Liver (tissue), 9 donors: ENCODE data around the gene HAUS7. TPM values are rescaled to one million over a fixed set of nuclear protein-coding genes. Genes with fewer than 3 reads are reported as not detected.

Experiments
- DNase-seq: peaks from one replicate; pipeline ENCODE4 v3.0.0-alpha.2; 2017; ENCODE audit warnings: low spot score
- H3K27ac ChIP-seq, 2 donors: one replicate each; pipeline ENCODE4 v1.7.0; 2013; ENCODE audit warnings: inconsistent platforms in 2 of 2, low read length in 2 of 2, control low read depth in 1 of 2, low read depth in 1 of 2, mild to moderate bottlenecking in 1 of 2
- H3K27me3 ChIP-seq, 4 donors: one replicate each; pipeline versions ENCODE4 v1.6.1 to v1.7.0; 2013; ENCODE audit warnings: low read length in 3 of 4, inconsistent platforms in 1 of 4, mild to moderate bottlenecking in 1 of 4, moderate library complexity in 1 of 4; ENCODE audit not compliant: control insufficient read depth in 4 of 4, insufficient read depth in 4 of 4
- H3K36me3 ChIP-seq, 4 donors: one replicate each; pipeline versions ENCODE4 v1.6.1 to v1.7.0; 2013; ENCODE audit warnings: low read length in 3 of 4, mild to moderate bottlenecking in 3 of 4, low read depth in 1 of 4, moderate library complexity in 1 of 4; ENCODE audit not compliant: control insufficient read depth in 4 of 4, insufficient read depth in 3 of 4
- H3K4me1 ChIP-seq, 4 donors: one replicate each; pipeline versions ENCODE4 v1.6.1 to v1.7.0; 2013; ENCODE audit warnings: low read length in 3 of 4, mild to moderate bottlenecking in 3 of 4, moderate library complexity in 1 of 4; ENCODE audit not compliant: control insufficient read depth in 4 of 4, insufficient read depth in 4 of 4
- H3K4me3 ChIP-seq, 3 donors: one replicate each; pipeline versions ENCODE4 v1.6.1 to v1.7.0; 2013; ENCODE audit warnings: low read length in 3 of 3, control low read depth in 1 of 3, low read depth in 1 of 3, mild to moderate bottlenecking in 1 of 3
- H3K9ac ChIP-seq, 2 donors: one replicate each; pipeline ENCODE4 v1.7.0; 2013; ENCODE audit warnings: low read length in 2 of 2, mild to moderate bottlenecking in 2 of 2, moderate library complexity in 2 of 2, control low read depth in 1 of 2, low read depth in 1 of 2
- H3K9me3 ChIP-seq, 4 donors: one replicate each; pipeline versions ENCODE4 v1.6.1 to v1.7.0; 2013; ENCODE audit warnings: low read length in 3 of 4; ENCODE audit not compliant: control insufficient read depth in 4 of 4
- CTCF ChIP-seq: fragments of 150-350 bp; IDR thresholded peaks from 2 replicates; pipeline ENCODE4 v1.5.1; 2017; ENCODE audit warnings: improper control_type of control experiment, low read depth, low read length; ENCODE audit not compliant: missing input control
- EGR1 ChIP-seq, 2 donors: IDR thresholded peaks; 2 replicates each; pipeline ENCODE4 v1.6.1; 2016 to 2018; ENCODE audit warnings: antibody characterized with exemption in 2 of 2, low read depth in 2 of 2
- FOXA1 ChIP-seq: IDR thresholded peaks from 2 replicates; pipeline ENCODE4 v1.6.1; 2016; ENCODE audit warnings: antibody characterized with exemption
- GABPA ChIP-seq, 2 donors: IDR thresholded peaks in 1 of 2; conservative IDR thresholded peaks in 1 of 2; 2 replicates each; pipeline ENCODE4 v1.6.1; 2016; ENCODE audit warnings: antibody characterized with exemption in 2 of 2, mild to moderate bottlenecking in 1 of 2, moderate library complexity in 1 of 2
- HNF4G ChIP-seq: IDR thresholded peaks from 2 replicates; pipeline ENCODE4 v1.6.1; 2016; ENCODE audit warnings: antibody characterized with exemption
- NR2F2 ChIP-seq: IDR thresholded peaks from 2 replicates; pipeline ENCODE4 v1.6.1; 2016; ENCODE audit warnings: antibody characterized with exemption
- RAD21 ChIP-seq, 2 donors: IDR thresholded peaks; 2 replicates each; pipeline ENCODE4 v1.6.1; 2016; ENCODE audit warnings: antibody characterized with exemption in 2 of 2, mild to moderate bottlenecking in 2 of 2
- REST ChIP-seq: IDR thresholded peaks from 2 replicates; pipeline ENCODE4 v1.6.1; 2016; ENCODE audit warnings: antibody characterized with exemption, mild to moderate bottlenecking
- RXRA ChIP-seq, 2 donors: IDR thresholded peaks; 2 replicates each; pipeline ENCODE4 v1.6.1; 2017 to 2018; ENCODE audit warnings: antibody characterized with exemption in 2 of 2, mild to moderate bottlenecking in 1 of 2
- SP1 ChIP-seq: IDR thresholded peaks from 2 replicates; pipeline ENCODE4 v1.6.1; 2018; ENCODE audit warnings: antibody characterized with exemption, mild to moderate bottlenecking
- TAF1 ChIP-seq: conservative IDR thresholded peaks from 2 replicates; pipeline ENCODE4 v1.6.1; 2016; ENCODE audit warnings: antibody characterized with exemption, mild to moderate bottlenecking
- YY1 ChIP-seq: IDR thresholded peaks from 2 replicates; pipeline ENCODE4 v1.6.1; 2016; ENCODE audit warnings: antibody characterized with exemption, mild to moderate bottlenecking
- ZBTB33 ChIP-seq: IDR thresholded peaks from 2 replicates; pipeline ENCODE4 v1.6.1; 2016; ENCODE audit warnings: antibody characterized with exemption
- WGBS: extraction: QIAGEN DNeasy Blood & Tissue Kit; methylation state at CpG from one replicate; pipeline ENCODE4 v1.1.7; 2013; 5-methylcytosine and 5-hydroxymethylcytosine counted together
- polyA plus RNA-seq, 2 donors: library from polyadenylated mRNA; stranded (reverse) in 1 of 2; unstranded in 1 of 2; fragments of 200-250 nt in 1 of 2; fragments of >200 nt in 1 of 2; fragmentation: Nextera tagmentation in 1 of 2; extraction: Ambion mirVana in 1 of 2; gene quantifications; one replicate each; pipeline versions ENCODE4 v1.2.1 to v1.2.3, GENCODE V29; 2013 to 2015
- total RNA-seq, 2 donors: library from RNA; depleted of rRNA; stranded (reverse); fragments of >200 nt; gene quantifications; one replicate each; pipeline ENCODE4 v1.2.3, GENCODE V29; 2014
- donor health status: healthy.
- donor health status: healthy.
- donor health status: healthy.
- donor health status: healthy.
- donor health status: healthy.

HAUS7 gene
- total and polyA plus RNA-seq, 4 donors = 7.0 to 8.9 (median 7.8) TPM

GRCh38 chrX:153411255-153411987 is 59.0 kb downstream of the HAUS7 start, which contains the start of gene ZFP92:
TSS of gene ZFP92 (plus strand) at chrX:153411472. CDS start at chrX:153418323, 6,851 bp downstream.
- no peak within 1 kb of the TSS for H3K9ac ChIP-seq

GRCh38 chrX:153410888-153411254 is 59.5 kb downstream of the HAUS7 start:
- Histone ChIP-seq H3K9me3 (no peaks in the 10 kb centered on the region), H3K27me3 (no peaks in the 10 kb centered on the region), H3K36me3 (no peaks in the 10 kb centered on the region), H3K27ac (no peak overlapping the region), H3K4me3 (peak overlapping the region in 1 of 3 donors; percentile 48), H3K9ac (no peak overlapping the region), H3K4me1 (peaks cover 4 to 19% (median 10%) of the 10 kb centered on the region in 4 donors)
- no peak for DNase-seq
- 52% methylated on average over 12 of the region's 12 CpGs for WGBS
- no peak for TF ChIP-seq REST
- TF ChIP-seq YY1 = no peak
- TF ChIP-seq EGR1 (IDR thresholded peaks at IDR 0.05; ENCODE audit: low read depth in 2 of 2) = no peak
- no peak for TF ChIP-seq NR2F2
- TF ChIP-seq SP1 = no peak
- no peak for TF ChIP-seq HNF4G
- TF ChIP-seq TAF1 = no peak
- TF ChIP-seq RXRA (IDR thresholded peaks at IDR 0.05) = no peak
- no peak for TF ChIP-seq ZBTB33

More at GRCh38 chrX:153411255-153411987, 59.0 kb downstream of the HAUS7 start, which contains the start of gene ZFP92:
- no peak for TF ChIP-seq RAD21 (IDR thresholded peaks at IDR 0.05)
- TF ChIP-seq REST = no peak
- TF ChIP-seq CTCF = no peak
- TF ChIP-seq FOXA1 = no peak
- no peak for TF ChIP-seq EGR1 (IDR thresholded peaks at IDR 0.05; ENCODE audit: low read depth in 2 of 2)
- no peak for TF ChIP-seq GABPA (IDR thresholded peaks at IDR 0.05 in 1 of 2, conservative IDR thresholded peaks at IDR 0.05 in 1 of 2)
- no peak for TF ChIP-seq TAF1
- no peak for TF ChIP-seq RXRA (IDR thresholded peaks at IDR 0.05)
- TF ChIP-seq HNF4G = no peak
- Histone ChIP-seq H3K4me1 (peaks cover 4 to 19% (median 10%) of the 10 kb centered on the region in 4 donors), H3K27me3 (no peaks in the 10 kb centered on the region), H3K9me3 (no peaks in the 10 kb centered on the region), H3K36me3 (no peaks in the 10 kb centered on the region), H3K4me3 (peak within 1 kb of the TSS in 1 of 3 donors; percentile 48), H3K27ac (no peak within 1 kb of the TSS)
- DNase-seq = no peak
- WGBS = 8% methylated on average over 74 of the region's 75 CpGs
